ENCODE measurements around the gene TSPAN9. TPM values are rescaled to one million over a fixed set of nuclear protein-coding genes. Genes with fewer than 3 reads are reported as not detected.

The TSPAN9 gene
- total and polyA plus RNA-seq, 9 of the 15 experiments (the other 6 are each of a cell fraction or from before 2014, with no cell fraction given), result 0.23 to 2.1 (median 0.60) TPM; not detected in 2

DNA sequence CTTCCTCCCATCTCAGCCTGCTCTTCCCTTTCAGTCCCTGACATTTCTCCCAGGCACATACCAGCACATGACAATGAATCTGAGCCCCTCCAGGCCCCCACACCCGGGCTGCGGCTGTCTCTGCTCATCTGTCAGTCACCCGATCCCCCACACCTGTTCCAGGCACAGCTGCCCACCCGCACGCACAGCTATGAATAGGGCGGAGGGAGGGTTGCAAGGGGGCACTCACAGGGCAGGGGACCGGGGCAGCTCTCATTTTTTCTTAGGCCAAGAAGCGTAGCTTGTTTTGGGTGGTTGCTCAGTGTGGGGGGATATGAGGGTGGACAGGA, 43.7 kb upstream of the TSPAN9 start:
- Histone ChIP-seq H3K36me3 (ENCODE audit: control insufficient read depth, insufficient read depth, low read length) (peaks cover 25% of the 10 kb centered on the region; the same call in 2 of the 3 replicates), H3K79me2 (ENCODE audit: control insufficient read depth, insufficient read depth, low read length) (no peaks in the 10 kb centered on the region), H2AFZ (ENCODE audit: low read depth, low read length) (no peak overlapping the region), H3K9ac (ENCODE audit: insufficient read depth in 1 of 2, low read depth in 2 of 2, low read length in 2 of 2) (no peak overlapping the region), H3K4me2 (ENCODE audit: insufficient read depth, low read length) (no peak overlapping the region), H3K27me3 (ENCODE audit: control insufficient read depth in 2 of 2, insufficient read depth in 2 of 2, low read length in 2 of 2) (no peaks in the 10 kb centered on the region), H3K4me1 (replicated peaks in 1 of 2; ENCODE audit: control insufficient read depth in 2 of 2, insufficient read depth in 2 of 2, low read length in 2 of 2) (peaks cover 0 to 15% of the 10 kb centered on the region in 2 experiments; a peak in 2 of 5 replicates), H3K27ac (ENCODE audit: extremely low read depth, low read depth, low read length) (no peak overlapping the region), H3K9me3 (replicated peaks; ENCODE audit: control insufficient read depth, insufficient read depth, low read depth, low read length) (no peaks in the 10 kb centered on the region), H3K9me1 (ENCODE audit: control insufficient read depth, insufficient read depth, low read length) (no peaks in the 10 kb centered on the region), H4K20me1 (replicated peaks; ENCODE audit: control insufficient read depth, insufficient read depth, low read length) (no peaks in the 10 kb centered on the region), H3K4me3 (no peak overlapping the region)
- no peak for TF ChIP-seq EP300 (IDR thresholded peaks at IDR 0.05; ENCODE audit: low read length)
- TF ChIP-seq CEBPB (tag; IDR thresholded peaks at IDR 0.05), result no peak
- TF ChIP-seq, protein P1, sequence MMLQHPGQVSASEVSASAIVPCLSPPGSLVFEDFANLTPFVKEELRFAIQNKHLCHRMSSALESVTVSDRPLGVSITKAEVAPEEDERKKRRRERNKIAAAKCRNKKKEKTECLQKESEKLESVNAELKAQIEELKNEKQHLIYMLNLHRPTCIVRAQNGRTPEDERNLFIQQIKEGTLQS (IDR thresholded peaks at IDR 0.05), result no peak
- TF ChIP-seq, protein P1 (CRISPR knock-in tag; conservative IDR thresholded peaks at IDR 0.05), result no peak
- TF ChIP-seq, protein P2, sequence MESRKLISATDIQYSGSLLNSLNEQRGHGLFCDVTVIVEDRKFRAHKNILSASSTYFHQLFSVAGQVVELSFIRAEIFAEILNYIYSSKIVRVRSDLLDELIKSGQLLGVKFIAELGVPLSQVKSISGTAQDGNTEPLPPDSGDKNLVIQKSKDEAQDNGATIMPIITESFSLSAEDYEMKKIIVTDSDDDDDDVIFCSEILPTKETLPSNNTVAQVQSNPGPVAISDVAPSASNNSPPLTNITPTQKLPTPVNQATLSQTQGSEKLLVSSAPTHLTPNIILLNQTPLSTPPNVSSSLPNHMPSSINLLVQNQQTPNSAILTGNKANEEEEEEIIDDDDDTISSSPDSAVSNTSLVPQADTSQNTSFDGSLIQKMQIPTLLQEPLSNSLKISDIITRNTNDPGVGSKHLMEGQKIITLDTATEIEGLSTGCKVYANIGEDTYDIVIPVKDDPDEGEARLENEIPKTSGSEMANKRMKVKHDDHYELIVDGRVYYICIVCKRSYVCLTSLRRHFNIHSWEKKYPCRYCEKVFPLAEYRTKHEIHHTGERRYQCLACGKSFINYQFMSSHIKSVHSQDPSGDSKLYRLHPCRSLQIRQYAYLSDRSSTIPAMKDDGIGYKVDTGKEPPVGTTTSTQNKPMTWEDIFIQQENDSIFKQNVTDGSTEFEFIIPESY (CRISPR knock-in tag; IDR thresholded peaks at IDR 0.05), result no peak
- TF ChIP-seq, protein P3, sequence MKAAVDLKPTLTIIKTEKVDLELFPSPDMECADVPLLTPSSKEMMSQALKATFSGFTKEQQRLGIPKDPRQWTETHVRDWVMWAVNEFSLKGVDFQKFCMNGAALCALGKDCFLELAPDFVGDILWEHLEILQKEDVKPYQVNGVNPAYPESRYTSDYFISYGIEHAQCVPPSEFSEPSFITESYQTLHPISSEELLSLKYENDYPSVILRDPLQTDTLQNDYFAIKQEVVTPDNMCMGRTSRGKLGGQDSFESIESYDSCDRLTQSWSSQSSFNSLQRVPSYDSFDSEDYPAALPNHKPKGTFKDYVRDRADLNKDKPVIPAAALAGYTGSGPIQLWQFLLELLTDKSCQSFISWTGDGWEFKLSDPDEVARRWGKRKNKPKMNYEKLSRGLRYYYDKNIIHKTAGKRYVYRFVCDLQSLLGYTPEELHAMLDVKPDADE (conservative IDR thresholded peaks at IDR 0.05; ENCODE audit: control insufficient read depth, low read depth, low read length), result no peak
- TF ChIP-seq, protein P4, sequence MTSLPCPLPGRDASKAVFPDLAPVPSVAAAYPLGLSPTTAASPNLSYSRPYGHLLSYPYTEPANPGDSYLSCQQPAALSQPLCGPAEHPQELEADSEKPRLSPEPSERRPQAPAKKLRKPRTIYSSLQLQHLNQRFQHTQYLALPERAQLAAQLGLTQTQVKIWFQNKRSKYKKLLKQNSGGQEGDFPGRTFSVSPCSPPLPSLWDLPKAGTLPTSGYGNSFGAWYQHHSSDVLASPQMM (CRISPR knock-in tag; IDR thresholded peaks at IDR 0.05), result no peak
- no peak for TF ChIP-seq ARID1B (IDR thresholded peaks at IDR 0.05)
- TF ChIP-seq MTF1 (CRISPR knock-in tag; IDR thresholded peaks at IDR 0.05; ENCODE audit: borderline replicate concordance), result no peak
- TF ChIP-seq MCM3 (IDR thresholded peaks at IDR 0.05), result no peak
- TF ChIP-seq ZNF165 (CRISPR knock-in tag; IDR thresholded peaks at IDR 0.05; ENCODE audit: borderline replicate concordance), result no peak
- TF ChIP-seq GTF2E2 (tag; IDR thresholded peaks at IDR 0.05), result no peak
- TF ChIP-seq ZNF436 (CRISPR knock-in tag; IDR thresholded peaks at IDR 0.05), result no peak
- no peak for TF ChIP-seq TEAD2 (tag; IDR thresholded peaks at IDR 0.05)
- TF ChIP-seq DNMT1 (IDR thresholded peaks at IDR 0.05), result no peak
- no peak for ATAC-seq
- 100% methylated on average over 1 of the region's 8 CpGs for WGBS (ENCODE audit: insufficient coverage, low coverage, missing lambda C conversion rate)
- in situ Hi-C loops (cut with MboI) (loop anchor here (10.0 kb wide), 1 partner anchor 159 kb away; the partner anchor contains the start of genes FOXM1 and RHNO1), intact Hi-C loops (cut with micrococcal nuclease) (no loop called here)
- no peak for FAIRE-seq
- ChIA-PET CTCF (ENCODE audit: low intra/inter-chr PET ratio) (interaction anchor here (0.7 kb wide), 1 partner anchor 93 kb away, joined by 4 read pairs; no protein-coding TSS in a partner anchor), POLR2A (no interaction called here)
- BruUV-seq (replicated peaks), result no TSS peak
- DNase-seq (ENCODE audit: extremely low read depth in 1 of 4, low spot score in 3 of 4), result no peak

Data from K562 (cell line).